Esophagus muscularis mucosa (tissue), 4 donors: ENCODE results near the gene GTPBP3. TPM values are rescaled to one million over a fixed set of nuclear protein-coding genes. Genes with fewer than 3 reads are reported as not detected.
A peak's percentile ranks its signal among the peaks of the same experiment; 100 is the strongest.

Experiments
- DNase-seq: peaks from one replicate; pipeline ENCODE4 v3.0.0-alpha.2; 2017; ENCODE audit errors: extremely low spot score
- H3K27ac ChIP-seq, 4 donors: fragments of 200-600 bp; sonication (generic); replicated peaks in 1 of 4; 1 replicate in 3 of 4; 2 replicates in 1 of 4; pipeline ENCODE4 v1.5.1; 2016 to 2019; ENCODE audit warnings: mild to moderate bottlenecking in 1 of 4
- H3K27me3 ChIP-seq, 4 donors: fragments of 200-600 bp; sonication (generic); one replicate each; pipeline versions ENCODE4 v1.5.1 to v1.6.0; 2016 to 2019
- H3K36me3 ChIP-seq, 4 donors: fragments of 200-600 bp; sonication (generic); one replicate each; pipeline ENCODE4 v1.5.1; 2016 to 2019
- H3K4me1 ChIP-seq, 4 donors: fragments of 200-600 bp; sonication (generic); one replicate each; pipeline ENCODE4 v1.5.1; 2016 to 2019
- H3K4me3 ChIP-seq, 4 donors: fragments of 200-600 bp; sonication (generic); 1 replicate in 2 of 4; 2 replicates in 2 of 4; pipeline ENCODE4 v1.5.1; 2016 to 2019; ENCODE audit warnings: mild to moderate bottlenecking in 4 of 4, moderate library complexity in 1 of 4
- H3K9me3 ChIP-seq, 4 donors: fragments of 200-600 bp; sonication (generic); 1 replicate in 3 of 4; 2 replicates in 1 of 4; pipeline ENCODE4 v1.5.1; 2016 to 2019
- EP300 ChIP-seq: sonication (generic); formaldehyde crosslinking; IDR thresholded peaks from one replicate; pipeline ENCODE4 v1.6.1; 2017; ENCODE audit warnings: antibody characterized with exemption
- POLR2A ChIP-seq: fragments of 450-650 bp; IDR thresholded peaks from one replicate; pipeline ENCODE4 v1.6.1; 2017; ENCODE audit warnings: antibody characterized with exemption, moderate library complexity, mild to moderate bottlenecking, low read depth
- POLR2AphosphoS5 ChIP-seq, 2 donors: sonication (generic); formaldehyde crosslinking; IDR thresholded peaks; one replicate each; pipeline ENCODE4 v1.6.1; 2017; ENCODE audit warnings: antibody characterized with exemption in 2 of 2
- WGBS: methylation state at CpG from one replicate; pipeline ENCODE4 v1.1.5; 2018; 5-methylcytosine and 5-hydroxymethylcytosine counted together
- intact Hi-C: fragments of 100-400 bp; cut with DNase I; formaldehyde crosslinking; loops from one replicate; pipeline ENCODE4 v1.15.1; 2023
- total RNA-seq, 4 donors: library from RNA; depleted of rRNA; stranded (reverse); fragments of >200 nt; gene quantifications; one replicate each; pipeline versions ENCODE4 v1.1.0 to v1.2.1, GENCODE V29; 2016
- TF ChIP-seq, protein P1 (sequence below), 3 experiments: fragments of 200-600 bp in 2 of 3; fragments of 450-650 bp in 1 of 3; sonication (generic) in 2 of 3; IDR thresholded peaks; one replicate each; pipeline ENCODE4 v1.5.1; 2017 to 2019; ENCODE audit warnings: antibody characterized with exemption in 3 of 3, mild to moderate bottlenecking in 2 of 3, moderate library complexity in 1 of 3

The GTPBP3 gene
- total RNA-seq, 4 donors from 2014 or later: 8.7 to 13.3 (median 10.2) TPM

DNA sequence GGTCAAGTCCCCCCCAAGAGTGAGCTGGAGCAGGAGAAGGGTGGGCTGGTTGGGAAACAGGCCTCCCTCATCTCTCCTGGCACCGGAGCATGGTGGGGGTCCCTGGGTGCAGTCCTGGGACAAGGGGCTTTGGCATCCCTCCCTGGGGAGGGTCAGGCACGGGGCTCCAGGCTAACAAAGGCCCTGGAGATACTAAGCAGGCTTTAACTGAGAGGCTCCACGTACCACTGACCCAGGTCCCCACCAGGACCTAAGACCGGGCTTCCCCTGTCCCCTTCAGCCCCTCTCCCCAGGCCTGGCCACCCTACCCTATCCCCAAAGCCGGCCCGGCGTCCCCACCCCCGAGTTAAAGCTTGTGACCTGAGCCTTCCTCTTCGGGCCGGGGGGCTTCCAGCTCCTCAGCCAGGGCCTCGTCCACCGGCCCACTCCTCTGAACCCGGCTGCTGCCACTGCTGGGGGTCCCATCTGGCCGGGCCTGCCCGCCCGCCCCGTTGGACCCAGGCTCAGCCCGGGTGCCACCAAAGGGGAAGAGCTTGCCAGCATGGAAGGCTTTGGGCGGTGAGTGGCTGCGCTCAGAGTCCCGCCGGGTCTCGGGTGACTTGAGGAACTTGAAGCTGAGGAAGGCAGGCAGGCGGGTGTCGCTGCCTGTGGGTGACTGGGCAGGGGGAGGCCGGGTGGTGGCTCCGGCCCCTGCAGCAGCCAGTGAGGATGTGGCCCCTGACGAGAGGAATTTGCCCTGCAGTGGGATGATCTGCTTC lies 12.8 kb upstream of the GTPBP3 start:
- Histone ChIP-seq H3K36me3 (peaks cover 20 to 48% (median 36%) of the 10 kb centered on the region in 4 donors), H3K4me3 (no peak overlapping the region), H3K9me3 (no peaks in the 10 kb centered on the region), H3K27ac (no peak overlapping the region), H3K27me3 (peaks cover 0 to 14% (median 2%) of the 10 kb centered on the region in 4 donors), H3K4me1 (peaks cover 6 to 65% (median 58%) of the 10 kb centered on the region in 4 donors)
- DNase-seq: no peak
- TF ChIP-seq POLR2A: no peak
- TF ChIP-seq, protein P1, sequence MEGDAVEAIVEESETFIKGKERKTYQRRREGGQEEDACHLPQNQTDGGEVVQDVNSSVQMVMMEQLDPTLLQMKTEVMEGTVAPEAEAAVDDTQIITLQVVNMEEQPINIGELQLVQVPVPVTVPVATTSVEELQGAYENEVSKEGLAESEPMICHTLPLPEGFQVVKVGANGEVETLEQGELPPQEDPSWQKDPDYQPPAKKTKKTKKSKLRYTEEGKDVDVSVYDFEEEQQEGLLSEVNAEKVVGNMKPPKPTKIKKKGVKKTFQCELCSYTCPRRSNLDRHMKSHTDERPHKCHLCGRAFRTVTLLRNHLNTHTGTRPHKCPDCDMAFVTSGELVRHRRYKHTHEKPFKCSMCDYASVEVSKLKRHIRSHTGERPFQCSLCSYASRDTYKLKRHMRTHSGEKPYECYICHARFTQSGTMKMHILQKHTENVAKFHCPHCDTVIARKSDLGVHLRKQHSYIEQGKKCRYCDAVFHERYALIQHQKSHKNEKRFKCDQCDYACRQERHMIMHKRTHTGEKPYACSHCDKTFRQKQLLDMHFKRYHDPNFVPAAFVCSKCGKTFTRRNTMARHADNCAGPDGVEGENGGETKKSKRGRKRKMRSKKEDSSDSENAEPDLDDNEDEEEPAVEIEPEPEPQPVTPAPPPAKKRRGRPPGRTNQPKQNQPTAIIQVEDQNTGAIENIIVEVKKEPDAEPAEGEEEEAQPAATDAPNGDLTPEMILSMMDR (IDR thresholded peaks at IDR 0.05): no peak
- no peak for TF ChIP-seq EP300
- no peak for TF ChIP-seq POLR2AphosphoS5 (IDR thresholded peaks at IDR 0.05)
- intact Hi-C loops: no loop called here
- 94% methylated on average over 9 of the region's 28 CpGs for WGBS

DNA sequence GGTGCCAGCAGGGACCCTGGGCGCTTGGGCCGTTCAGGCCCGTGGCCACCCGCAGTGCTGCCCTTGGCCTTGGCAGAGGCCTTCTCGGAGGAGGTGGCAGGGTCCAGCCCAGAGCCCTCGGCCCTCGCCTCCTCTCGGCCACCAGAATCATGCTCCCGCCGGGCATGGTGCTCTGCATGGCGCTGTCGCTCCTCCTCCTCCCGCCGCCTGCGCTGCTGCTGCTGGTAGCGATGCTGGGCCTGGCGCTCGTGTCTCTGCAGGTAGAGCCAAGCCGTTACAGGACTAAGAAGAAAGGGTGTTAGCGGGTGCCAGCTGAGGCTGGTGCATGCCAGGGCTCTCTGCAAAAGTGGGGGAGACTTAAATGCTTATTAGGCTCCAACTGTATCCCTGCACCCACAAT lies 12.2 kb upstream of the GTPBP3 start:
- peaks cover 14 to 47% (median 32%) of the 10 kb centered on the region in 4 donors for H3K36me3 ChIP-seq
- H3K4me3 ChIP-seq: no peak overlapping the region
- H3K27me3 ChIP-seq: peaks cover 0 to 20% (median 2%) of the 10 kb centered on the region in 4 donors
- H3K4me1 ChIP-seq: peaks cover 6 to 68% (median 59%) of the 10 kb centered on the region in 4 donors
- TF ChIP-seq POLR2A (no peak), POLR2AphosphoS5 (IDR thresholded peaks at IDR 0.05) (no peak), EP300 (no peak)
- TF ChIP-seq, protein P1 (IDR thresholded peaks at IDR 0.05): no peak
- no peak for DNase-seq
- no peaks in the 10 kb centered on the region for H3K9me3 ChIP-seq
- intact Hi-C loops: no loop called here
- no peak overlapping the region for H3K27ac ChIP-seq
- 100% methylated on average over 10 of the region's 20 CpGs for WGBS

DNA sequence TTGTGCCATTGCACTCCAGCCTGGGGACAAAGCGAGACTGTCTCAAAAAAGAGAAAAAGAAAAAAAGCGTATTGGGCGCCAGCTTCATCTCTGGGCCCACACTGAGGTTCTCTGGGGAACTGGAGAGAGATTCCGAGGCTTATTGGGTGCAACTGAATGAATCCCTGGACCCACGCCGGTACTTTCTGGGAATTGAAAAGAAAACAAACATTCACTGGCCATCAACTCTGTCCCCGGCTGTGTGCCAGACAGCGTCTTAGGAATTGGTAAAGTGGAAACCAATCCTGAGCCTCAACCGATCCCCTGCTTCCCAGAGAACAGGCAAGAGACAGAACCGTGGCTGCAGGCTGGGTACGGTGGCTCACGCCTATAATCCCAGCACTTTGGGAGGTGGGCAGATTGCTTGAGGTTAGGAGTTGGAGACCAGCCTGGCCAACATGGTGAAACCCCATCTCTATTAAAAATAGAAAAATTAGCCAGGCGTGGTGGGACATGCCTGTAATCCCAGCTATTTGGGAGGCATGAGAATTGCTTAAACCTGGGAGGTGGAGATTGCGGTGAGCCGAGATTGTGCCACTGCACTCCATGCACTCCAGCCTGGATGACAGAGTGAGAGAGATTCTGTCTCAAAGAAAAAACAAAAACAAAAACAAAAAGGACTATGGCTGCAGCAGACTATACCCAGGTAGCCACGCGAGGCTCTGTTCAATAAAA lies 11.3 kb upstream of the GTPBP3 start:
- no peak for DNase-seq
- peaks cover 0 to 29% (median 2%) of the 10 kb centered on the region in 4 donors for H3K27me3 ChIP-seq
- peak overlapping the region in 1 of 4 donors; percentile 36 for H3K27ac ChIP-seq
- 74% methylated on average over 17 of the region's 17 CpGs for whole genome bisulfite sequencing
- intact Hi-C loops: no loop called here
- no peak for TF ChIP-seq EP300
- no peak for TF ChIP-seq POLR2A
- no peak for TF ChIP-seq POLR2AphosphoS5 (IDR thresholded peaks at IDR 0.05)
- TF ChIP-seq, protein P1 (IDR thresholded peaks at IDR 0.05): no peak
- no peak overlapping the region for H3K4me3 ChIP-seq
- peaks cover 7 to 47% (median 27%) of the 10 kb centered on the region in 4 donors for H3K36me3 ChIP-seq
- H3K9me3 ChIP-seq: no peaks in the 10 kb centered on the region
- H3K4me1 ChIP-seq: peaks cover 6 to 68% (median 59%) of the 10 kb centered on the region in 4 donors

DNA sequence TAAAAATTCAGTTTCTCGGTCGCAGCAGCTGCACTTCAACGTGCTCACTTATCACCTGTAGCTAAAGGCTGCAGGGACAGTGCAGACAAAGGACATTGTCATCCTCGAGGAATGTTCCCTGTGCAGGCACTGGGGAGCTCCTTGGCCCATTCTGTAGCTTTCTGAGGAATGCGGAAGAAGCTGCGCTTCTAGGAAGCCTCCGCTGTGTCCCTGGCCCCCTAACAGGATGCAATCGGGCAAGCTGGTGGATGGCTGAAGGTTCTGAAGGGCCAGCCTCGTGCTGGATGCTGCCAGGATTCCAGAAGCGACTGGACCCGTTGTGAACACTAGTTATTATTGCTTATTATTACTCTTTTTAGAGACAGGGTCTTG lies 10.8 kb upstream of the GTPBP3 start:
- Histone ChIP-seq H3K9me3 (no peaks in the 10 kb centered on the region), H3K36me3 (peaks cover 2 to 44% (median 25%) of the 10 kb centered on the region in 4 donors), H3K4me1 (peaks cover 6 to 68% (median 59%) of the 10 kb centered on the region in 4 donors), H3K4me3 (no peak overlapping the region), H3K27ac (peak overlapping the region in 1 of 4 donors; percentile 36), H3K27me3 (peaks cover 0 to 33% (median 2%) of the 10 kb centered on the region in 4 donors)
- DNase-seq: no peak
- intact Hi-C loops: no loop called here
- TF ChIP-seq, protein P1 (IDR thresholded peaks at IDR 0.05): no peak
- TF ChIP-seq POLR2A (no peak), EP300 (no peak), POLR2AphosphoS5 (IDR thresholded peaks at IDR 0.05) (no peak)
- WGBS: 79% methylated on average over 9 of the region's 11 CpGs
